Measurements from ENCODE around the gene RBBP8NL. TPM values are rescaled to one million over a fixed set of nuclear protein-coding genes. Genes with fewer than 3 reads are reported as not detected.
A peak's percentile ranks its signal among the peaks of the same experiment; 100 is the strongest.

Gene RBBP8NL
- total RNA-seq, 4 donors from 2014 or later, result not detected

- H3K4me3 ChIP-seq, result no peak overlapping the region
- 91 to 98% methylated on average over 6 of the region's 6 CpGs for WGBS, 2 donors
- peak overlapping the region in 2 of 4 donors; percentile 69 to 71 for H3K27ac ChIP-seq
- H3K27me3 ChIP-seq, result no peaks in the 10 kb centered on the region
- no peak for TF ChIP-seq POLR2A (IDR thresholded peaks at IDR 0.05)
- TF ChIP-seq EP300 (IDR thresholded peaks at IDR 0.05), result no peak
- TF ChIP-seq CTCF (IDR thresholded peaks at IDR 0.05), result no peak
- DNase-seq (ENCODE audit: low spot score in 2 of 2), result no peak
- no peaks in the 10 kb centered on the region for H3K36me3 ChIP-seq
- H3K9me3 ChIP-seq, result no peaks in the 10 kb centered on the region
- peaks cover 0 to 53% (median 25%) of the 10 kb centered on the region in 4 donors for H3K4me1 ChIP-seq
Observed at GRCh38 chr20:62381842-62382241, 45.5 kb downstream of the RBBP8NL start.

GRCh38 chr20:62381202-62381797 is 46.0 kb downstream of the RBBP8NL start:
- 55 to 67% methylated on average over 11 to 13 of the region's 16 CpGs for WGBS, 2 donors
- TF ChIP-seq POLR2A (IDR thresholded peaks at IDR 0.05), result no peak
- TF ChIP-seq CTCF (IDR thresholded peaks at IDR 0.05), result no peak
- no peak for TF ChIP-seq EP300 (IDR thresholded peaks at IDR 0.05)
- H3K36me3 ChIP-seq, result no peaks in the 10 kb centered on the region
- H3K4me1 ChIP-seq, result peaks cover 0 to 58% (median 28%) of the 10 kb centered on the region in 4 donors
- no peaks in the 10 kb centered on the region for H3K9me3 ChIP-seq
- no peak overlapping the region for H3K4me3 ChIP-seq
- H3K27ac ChIP-seq, result peak overlapping the region; percentile 4 to 71 (median 41)
- H3K27me3 ChIP-seq, result no peaks in the 10 kb centered on the region
- DNase-seq (ENCODE audit: low spot score in 2 of 2), result no peak

GRCh38 chr20:62378215-62378614 is 49.1 kb downstream of the RBBP8NL start:
- Histone ChIP-seq H3K36me3 (no peaks in the 10 kb centered on the region), H3K9me3 (no peaks in the 10 kb centered on the region), H3K27me3 (no peaks in the 10 kb centered on the region), H3K27ac (peak overlapping the region in 2 of 4 donors; percentile 40 to 75), H3K4me3 (no peak overlapping the region), H3K4me1 (peaks cover 0 to 65% (median 25%) of the 10 kb centered on the region in 4 donors)
- TF ChIP-seq POLR2A (IDR thresholded peaks at IDR 0.05) (no peak), EP300 (IDR thresholded peaks at IDR 0.05) (no peak), CTCF (IDR thresholded peaks at IDR 0.05) (no peak)
- DNase-seq (ENCODE audit: low spot score in 2 of 2), result no peak
- 70% methylated on average over 18 of the region's 22 CpGs; no CpG with 5 or more reads in 1 of the 2 donors for WGBS, 2 donors

GRCh38 chr20:62377615-62378178 is 49.6 kb downstream of the RBBP8NL start:
- Histone ChIP-seq H3K27me3 (no peaks in the 10 kb centered on the region), H3K4me1 (peaks cover 0 to 63% (median 25%) of the 10 kb centered on the region in 4 donors), H3K9me3 (no peaks in the 10 kb centered on the region), H3K27ac (peak overlapping the region in 2 of 4 donors; percentile 40 to 75), H3K4me3 (no peak overlapping the region), H3K36me3 (no peaks in the 10 kb centered on the region)
- DNase-seq (ENCODE audit: low spot score in 2 of 2), result no peak
- WGBS, 2 donors, result 49 to 53% methylated on average over 10 to 11 of the region's 15 CpGs
- TF ChIP-seq POLR2A (IDR thresholded peaks at IDR 0.05) (no peak), CTCF (IDR thresholded peaks at IDR 0.05) (no peak), EP300 (IDR thresholded peaks at IDR 0.05) (no peak)

- Histone ChIP-seq H3K4me1 (peaks cover 0 to 58% (median 21%) of the 10 kb centered on the region in 4 donors), H3K36me3 (no peaks in the 10 kb centered on the region), H3K27ac (peak overlapping the region in 3 of 4 donors; percentile 21 to 82 (median 75)), H3K4me3 (no peak overlapping the region), H3K9me3 (no peaks in the 10 kb centered on the region), H3K27me3 (no peaks in the 10 kb centered on the region)
- TF ChIP-seq EP300 (IDR thresholded peaks at IDR 0.05) (no peak), POLR2A (IDR thresholded peaks at IDR 0.05) (no peak), CTCF (IDR thresholded peaks at IDR 0.05) (no peak)
- DNase-seq (ENCODE audit: low spot score in 2 of 2), result no peak
- WGBS, 2 donors, result 82 to 83% methylated on average over 17 of the region's 17 CpGs
Observed at GRCh38 chr20:62377064-62377461, 50.3 kb downstream of the RBBP8NL start.

All from tibial nerve (tissue), 4 donors.